GM12878 (cell line): ENCODE results near the gene FAM161B. TPM values are rescaled to one million over a fixed set of nuclear protein-coding genes. Genes with fewer than 3 reads are reported as not detected.
A peak's percentile ranks its signal among the peaks of the same experiment; 100 is the strongest.

Experiments
- CBX5 ChIP-seq: sonication (generic); IDR thresholded peaks from 2 replicates; pipeline ENCODE4 v1.6.1; 2016; ENCODE audit warnings: low read depth, moderate library complexity, mild to moderate bottlenecking, inconsistent platforms
- CREM ChIP-seq: IDR thresholded peaks from 2 replicates; pipeline ENCODE4 v1.6.1; 2014; ENCODE audit warnings: antibody characterized with exemption, low read depth
- CUX1 ChIP-seq: IDR thresholded peaks from 2 replicates; pipeline ENCODE4 v1.6.1; 2012; ENCODE audit warnings: improper control_type of control experiment, low read depth, low read length; ENCODE audit not compliant: insufficient replicate concordance
- E2F4 ChIP-seq: IDR thresholded peaks from 2 replicates; pipeline ENCODE4 v1.6.1; 2012; ENCODE audit warnings: low read depth, low read length, improper control_type of control experiment
- IRF3 ChIP-seq: fragments of 450-650 bp; IDR thresholded peaks from 2 replicates; pipeline ENCODE4 v1.6.1; 2014; ENCODE audit warnings: mild to moderate bottlenecking
- MTA2 ChIP-seq: fragments of 450-650 bp; IDR thresholded peaks from 2 replicates; pipeline ENCODE4 v1.6.1; 2016; ENCODE audit warnings: low read depth, mild to moderate bottlenecking, moderate library complexity
- MXI1 ChIP-seq: fragments of 150-350 bp; IDR thresholded peaks from 2 replicates; pipeline ENCODE4 v1.6.1; 2011; ENCODE audit warnings: low read depth, mild to moderate bottlenecking, inconsistent platforms, low read length, improper control_type of control experiment
- POU2F2 ChIP-seq: IDR thresholded peaks from 3 replicates; pipeline ENCODE4 v1.6.1; 2011; ENCODE audit warnings: low read depth, mild to moderate bottlenecking, low read length, borderline replicate concordance
- RAD51 ChIP-seq: fragments of 450-650 bp; IDR thresholded peaks from 2 replicates; pipeline ENCODE4 v1.6.1; 2016; ENCODE audit warnings: moderate library complexity, mild to moderate bottlenecking, inconsistent platforms
- RELB ChIP-seq: fragments of 450-650 bp; IDR thresholded peaks from 2 replicates; pipeline ENCODE4 v1.6.1; 2017; ENCODE audit warnings: low read depth, mild to moderate bottlenecking, moderate library complexity
- SMAD1 ChIP-seq: fragments of 450-650 bp; IDR thresholded peaks from 2 replicates; pipeline ENCODE4 v1.6.1; 2018; ENCODE audit warnings: mild to moderate bottlenecking, low read depth; ENCODE audit not compliant: partially characterized antibody
- ZNF592 ChIP-seq: fragments of 450-650 bp; IDR thresholded peaks from 2 replicates; pipeline ENCODE4 v1.6.1; 2017; ENCODE audit warnings: mild to moderate bottlenecking, moderate library complexity
- polyA plus RNA-seq, 11 experiments: library from polyadenylated mRNA; depleted of rRNA in 4 of 11; unstranded in 6 of 11; stranded (reverse) in 5 of 11; fragments of >200 nt; fragmentation: Nextera tagmentation in 4 of 11; fragmentation: Illumina TruSeq in 1 of 11; extraction: Ambion mirVana in 4 of 11; extraction: Trizol in 1 of 11; gene quantifications; 1 replicate in 1 of 11; 2 replicates in 10 of 11; pipeline versions ENCODE4 v1.2.1 to v1.2.3, GENCODE V29; 2011 to 2016; ENCODE audit warnings: inconsistent platforms in 2 of 11, missing spikeins in 2 of 11, low read depth in 1 of 11
- total RNA-seq, 4 experiments: library from RNA; depleted of rRNA in 3 of 4; stranded (reverse); fragments of >200 nt in 3 of 4; fragmentation: Illumina TruSeq in 1 of 4; extraction: Trizol in 1 of 4; gene quantifications; 2 replicates each; pipeline versions ENCODE4 v1.2.1 to v1.2.3, GENCODE V29; 2013 to 2021

The FAM161B gene
- total and polyA plus RNA-seq, 10 of the 15 experiments (the other 5 are each of a cell fraction or from before 2014, with no cell fraction given), result 0.33 to 1.2 (median 0.86) TPM

GRCh38 chr14:73949752-73950734 lies at the start of gene FAM161B, which contains the start of gene COQ6 (continued):
- TF ChIP-seq CUX1 (no peak), ZNF592 (no peak), CBX5 (no peak), MTA2 (peak; percentile 54; the same call in 1 of the 2 replicates), SMAD1 (no peak), POU2F2 (peak; percentile 67; the same call in 2 of the 3 replicates), E2F4 (peak; percentile 14; the same call in 1 of the 2 replicates), RAD51 (no peak), RELB (peak; percentile 57), MXI1 (peak; percentile 49), CREM (peak; percentile 83), IRF3 (peak; percentile 11; the same call in 1 of the 2 replicates)
